ENCODE results near the gene CFAP141.

CFAP141 gene

GRCh38 chr1:154159554-154159953, 46.6 kb downstream of the CFAP141 start:
- DNase-seq (ENCODE audit: insufficient read length, low spot score), result no peak
- no peak for TF ChIP-seq SPI1 (IDR thresholded peaks at IDR 0.05; ENCODE audit: low read depth, low read length)
- TF ChIP-seq POLR2A (IDR thresholded peaks at IDR 0.05; ENCODE audit: low read depth, low read length), result no peak
- TF ChIP-seq POLR2AphosphoS5 (IDR thresholded peaks at IDR 0.05; ENCODE audit: low read depth, low read length), result no peak
- FAIRE-seq, result no peak

- DNase-seq (ENCODE audit: insufficient read length, low spot score) (no peak), FAIRE-seq (no peak)
These were observed 47.6 kb downstream of the CFAP141 start for GRCh38 chr1:154158307-154159125.

DNA sequence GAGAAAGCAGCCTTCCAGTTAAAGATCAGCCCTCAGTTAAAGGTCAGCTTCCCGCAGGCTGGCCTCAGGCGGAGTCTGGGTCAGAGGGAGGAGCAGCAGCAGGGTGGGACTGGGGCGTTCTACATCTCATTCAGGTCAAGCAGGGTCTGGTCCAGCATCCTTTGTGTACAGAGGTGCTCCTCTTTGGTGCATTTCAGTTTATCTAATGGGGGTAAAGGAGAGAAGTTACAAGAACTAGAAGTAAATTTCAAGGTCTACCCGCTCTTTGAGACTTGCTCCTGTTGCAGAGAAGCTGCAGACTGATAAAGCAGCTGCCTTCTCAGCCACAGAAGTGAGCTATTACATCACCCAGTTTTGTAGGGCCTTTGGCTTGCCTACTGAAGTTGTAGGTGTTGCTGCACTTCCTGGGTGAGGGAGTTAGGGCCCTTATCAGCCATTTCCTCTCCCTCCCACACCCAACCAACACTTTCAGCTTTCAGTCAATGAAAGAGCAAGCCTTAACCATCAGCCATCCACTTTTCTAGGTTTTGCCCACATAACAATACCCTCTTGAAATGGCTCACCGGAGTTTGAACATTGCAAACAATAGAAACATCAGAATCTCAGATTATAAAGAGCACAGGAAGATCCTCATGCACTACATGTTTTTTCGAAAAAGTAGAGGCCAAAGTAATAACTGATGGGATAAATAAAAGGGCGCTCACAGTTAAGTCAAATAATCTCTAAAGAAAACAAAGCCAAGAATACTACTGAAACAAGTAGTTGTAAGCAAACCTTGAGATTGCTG, 48.4 kb downstream of the CFAP141 start:
- no peak for TF ChIP-seq PAX5 (IDR thresholded peaks at IDR 0.05; ENCODE audit: insufficient read depth, low read length, severe bottlenecking)
- peak; percentile 60; the same call in 1 of the 2 replicates for TF ChIP-seq SPI1 (IDR thresholded peaks at IDR 0.05; ENCODE audit: low read depth, low read length)
- FAIRE-seq, result peak; percentile 92
- peak; percentile 54 for DNase-seq (ENCODE audit: insufficient read length, low spot score)

More at GRCh38 chr1:154158307-154159125, 47.6 kb downstream of the CFAP141 start:
- TF ChIP-seq POU2F2 (IDR thresholded peaks at IDR 0.05; ENCODE audit: low read depth, low read length) (no peak; the same call in 1 of the 2 replicates), POLR2A (IDR thresholded peaks at IDR 0.05; ENCODE audit: low read depth, low read length) (no peak), PAX5 (IDR thresholded peaks at IDR 0.05; ENCODE audit: insufficient read depth, low read length, severe bottlenecking) (no peak), SPI1 (IDR thresholded peaks at IDR 0.05; ENCODE audit: low read depth, low read length) (peak; percentile 99), TAF1 (IDR thresholded peaks at IDR 0.05; ENCODE audit: low read depth, low read length) (peak; percentile 36; the same call in 1 of the 2 replicates), POLR2AphosphoS5 (IDR thresholded peaks at IDR 0.05; ENCODE audit: low read depth, low read length) (no peak)

GRCh38 chr1:154155251-154155650, 50.9 kb downstream of the CFAP141 start:
- TF ChIP-seq POLR2A (IDR thresholded peaks at IDR 0.05; ENCODE audit: low read depth, low read length) (no peak), POLR2AphosphoS5 (IDR thresholded peaks at IDR 0.05; ENCODE audit: low read depth, low read length) (no peak), SPI1 (IDR thresholded peaks at IDR 0.05; ENCODE audit: low read depth, low read length) (no peak), PAX5 (IDR thresholded peaks at IDR 0.05; ENCODE audit: insufficient read depth, low read length, severe bottlenecking) (no peak), POU2F2 (IDR thresholded peaks at IDR 0.05; ENCODE audit: low read depth, low read length) (no peak), TAF1 (IDR thresholded peaks at IDR 0.05; ENCODE audit: low read depth, low read length) (no peak)
- DNase-seq (ENCODE audit: insufficient read length, low spot score), result no peak
- FAIRE-seq, result no peak

- no peak for DNase-seq (ENCODE audit: insufficient read length, low spot score)
- FAIRE-seq, result no peak
These were observed 51.5 kb downstream of the CFAP141 start, which contains the start of gene NUP210L for GRCh38 chr1:154154534-154155191. NUP210L (minus strand) TSS chr1:154155073.

DNA sequence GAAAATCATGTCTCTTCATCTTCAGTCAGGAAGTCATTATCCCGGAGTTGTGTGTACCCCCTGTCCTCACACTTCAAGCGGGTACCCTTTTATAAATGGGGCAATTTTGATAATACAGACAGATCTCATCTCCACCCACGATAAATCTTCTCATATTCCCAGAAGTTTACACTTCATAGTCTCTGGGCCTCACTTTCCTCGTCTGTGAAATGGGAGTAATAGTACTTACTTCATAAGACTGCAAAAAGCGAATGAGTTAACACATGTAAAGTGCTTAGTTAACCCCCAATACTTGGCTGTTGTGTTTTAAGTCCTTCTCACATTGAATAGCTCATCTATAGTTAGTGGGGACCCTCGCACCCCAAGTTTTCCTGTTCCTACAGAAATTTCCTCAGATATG, 52.1 kb downstream of the CFAP141 start:
- FAIRE-seq (no peak), DNase-seq (ENCODE audit: insufficient read length, low spot score) (no peak)
- no peak for TF ChIP-seq POU2F2 (IDR thresholded peaks at IDR 0.05; ENCODE audit: low read depth, low read length)
- no peak for TF ChIP-seq POLR2AphosphoS5 (IDR thresholded peaks at IDR 0.05; ENCODE audit: low read depth, low read length)
- TF ChIP-seq PAX5 (IDR thresholded peaks at IDR 0.05; ENCODE audit: insufficient read depth, low read length, severe bottlenecking), result no peak
- TF ChIP-seq POLR2A (IDR thresholded peaks at IDR 0.05; ENCODE audit: low read depth, low read length), result no peak
- TF ChIP-seq SPI1 (IDR thresholded peaks at IDR 0.05; ENCODE audit: low read depth, low read length), result no peak
- no peak for TF ChIP-seq TAF1 (IDR thresholded peaks at IDR 0.05; ENCODE audit: low read depth, low read length)

More at GRCh38 chr1:154154534-154155191, 51.5 kb downstream of the CFAP141 start, which contains the start of gene NUP210L:
- TF ChIP-seq POLR2A (IDR thresholded peaks at IDR 0.05; ENCODE audit: low read depth, low read length) (peak; percentile 26; the same call in 1 of the 2 replicates), POU2F2 (IDR thresholded peaks at IDR 0.05; ENCODE audit: low read depth, low read length) (no peak)

- FAIRE-seq (no peak), DNase-seq (ENCODE audit: insufficient read length, low spot score) (no peak)
- TF ChIP-seq POLR2A (IDR thresholded peaks at IDR 0.05; ENCODE audit: low read depth, low read length), result no peak
- no peak for TF ChIP-seq POU2F2 (IDR thresholded peaks at IDR 0.05; ENCODE audit: low read depth, low read length)
- TF ChIP-seq SPI1 (IDR thresholded peaks at IDR 0.05; ENCODE audit: low read depth, low read length), result no peak
- no peak for TF ChIP-seq PAX5 (IDR thresholded peaks at IDR 0.05; ENCODE audit: insufficient read depth, low read length, severe bottlenecking)
These were observed 54.8 kb downstream of the CFAP141 start for GRCh38 chr1:154151311-154151710.

Measured in GM12891 (cell line).